T47D (cell line): Measurements from ENCODE around the gene EMD.
A peak's percentile ranks its signal among the peaks of the same experiment; 100 is the strongest.
"Not testable (repeated sequence)": the region's sequence is repeated elsewhere in the genome, so short reads cannot be mapped to it uniquely, and the experiment has no call there.

ENCODE experiments used
- DNase-seq, 2 experiments: peaks; one replicate each; pipeline versions ENCODE4 v3.0.0 to v3.0.0-alpha.2; 2011 to 2012; ENCODE audit warnings: low read depth in 1 of 2, low spot score in 1 of 2
- JUND ChIP-seq: IDR thresholded peaks from 2 replicates; pipeline ENCODE4 v1.6.1; 2012; ENCODE audit warnings: low read depth
- in situ Hi-C: cut with HindIII; loops from 2 replicates; pipeline ENCODE4 v1.10.0; 2016; ENCODE audit warnings: low sequenced_read_pairs, low pct_unique_long_range_greater_than_20kb

Gene EMD

DNA sequence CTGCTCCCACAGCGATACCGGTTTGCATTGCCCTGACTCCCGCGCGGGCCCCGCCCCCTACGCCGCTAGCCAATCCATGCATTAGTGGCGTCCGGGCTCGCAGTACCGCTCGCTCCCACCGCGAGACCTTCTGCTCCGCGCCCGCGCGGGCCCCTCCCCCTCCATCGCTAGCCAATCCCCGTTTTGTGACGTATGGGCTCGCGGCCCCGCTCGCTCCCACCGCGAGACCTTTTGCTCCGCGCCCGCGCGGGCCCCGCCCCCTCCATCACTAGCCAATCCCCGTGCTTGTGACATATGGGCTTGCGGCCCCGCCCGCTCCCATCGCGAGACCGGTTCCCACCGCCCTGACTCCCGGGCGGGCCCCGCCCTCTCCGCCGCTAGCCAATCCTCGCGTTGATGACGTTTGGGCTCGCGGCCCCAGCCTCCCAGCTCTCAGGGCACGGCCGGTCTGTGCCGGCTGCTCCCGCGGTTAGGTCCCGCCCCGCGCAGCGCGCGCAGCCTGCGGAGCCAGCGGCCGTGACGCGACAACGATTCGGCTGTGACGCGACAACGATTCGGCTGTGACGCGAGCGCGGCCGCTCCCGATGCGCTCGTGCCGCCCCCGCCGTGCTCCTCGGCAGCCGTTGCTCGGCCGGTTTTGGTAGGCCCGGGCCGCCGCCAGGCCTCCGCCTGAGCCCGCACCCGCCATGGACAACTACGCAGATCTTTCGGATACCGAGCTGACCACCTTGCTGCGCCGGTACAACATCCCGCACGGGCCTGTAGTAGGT is at the start of gene EMD:
TSS of gene EMD (plus strand) at position 497 of the 770 bp plus-strand sequence. CDS start at position 687, 190 bp downstream.
- TF ChIP-seq JUND, result no peak
- in situ Hi-C loops, result no loop called here
- peak; percentile 63 to 96 for DNase-seq

DNA sequence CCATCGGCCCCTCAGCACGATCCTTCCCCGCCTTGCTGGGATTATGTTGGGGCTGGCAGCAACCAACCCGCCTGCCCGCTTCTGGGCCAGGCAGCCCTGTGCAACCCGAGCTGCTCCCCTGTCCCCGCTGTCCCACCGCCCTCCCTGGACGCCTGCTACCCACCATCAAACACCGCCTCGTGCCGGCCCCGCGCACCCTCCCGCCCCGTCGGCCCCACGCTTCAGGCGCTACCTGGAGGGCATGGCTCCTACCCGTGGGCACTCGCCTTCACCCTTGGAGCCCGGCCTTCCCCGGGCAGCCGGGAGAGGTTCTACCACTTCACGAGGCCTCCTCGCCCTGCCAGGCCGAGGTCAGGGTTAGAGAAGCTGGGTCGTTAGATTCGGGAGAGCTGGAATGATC is 46.5 kb upstream of the EMD start:
- in situ Hi-C loops, result no loop called here
- TF ChIP-seq JUND, result no peak
- no peak for DNase-seq

DNA sequence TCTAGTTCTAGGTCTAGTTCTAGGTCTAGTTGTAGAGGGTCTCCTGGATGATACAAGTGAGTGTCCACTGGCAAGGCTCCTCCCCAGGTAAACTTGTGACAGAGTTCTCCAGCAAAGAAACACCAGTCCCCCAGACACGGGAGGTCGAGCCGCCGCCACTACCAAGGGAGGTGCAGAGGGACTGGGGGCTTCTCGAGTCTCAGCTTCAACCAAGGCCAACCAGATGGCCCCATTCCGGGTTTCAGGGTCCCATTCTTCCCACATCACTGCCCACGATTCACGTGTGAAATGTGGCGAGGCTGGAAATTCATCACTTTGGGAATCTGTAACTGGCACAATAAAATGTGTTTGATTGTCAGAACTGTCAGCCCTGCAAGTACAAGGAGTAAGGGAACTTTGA is 46.0 kb upstream of the EMD start:
- no peak for TF ChIP-seq JUND
- in situ Hi-C loops, result no loop called here
- no peak for DNase-seq

DNA sequence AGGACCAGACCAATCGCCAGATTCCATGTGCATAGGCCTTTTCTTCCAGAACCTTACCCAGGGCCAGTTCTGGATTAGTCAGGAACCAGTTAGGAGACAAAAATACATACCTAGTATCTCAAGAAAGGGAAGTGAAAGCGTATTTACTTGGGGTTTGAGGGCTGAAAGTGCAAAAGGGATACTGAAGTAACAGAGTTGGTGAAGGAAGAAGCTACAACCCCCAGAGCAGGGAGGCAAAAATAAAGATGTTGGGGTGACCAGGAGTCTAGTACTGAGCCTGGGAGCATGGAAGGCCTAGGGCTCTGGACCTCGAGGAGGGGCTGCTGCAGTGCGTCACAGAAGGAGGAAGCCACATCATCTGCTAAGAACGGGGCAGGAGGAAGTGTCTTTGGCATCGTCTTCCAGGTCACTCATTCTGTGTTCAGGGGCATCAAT is 45.2 kb upstream of the EMD start:
- in situ Hi-C loops, result no loop called here
- TF ChIP-seq JUND, result no peak
- no peak for DNase-seq

DNA sequence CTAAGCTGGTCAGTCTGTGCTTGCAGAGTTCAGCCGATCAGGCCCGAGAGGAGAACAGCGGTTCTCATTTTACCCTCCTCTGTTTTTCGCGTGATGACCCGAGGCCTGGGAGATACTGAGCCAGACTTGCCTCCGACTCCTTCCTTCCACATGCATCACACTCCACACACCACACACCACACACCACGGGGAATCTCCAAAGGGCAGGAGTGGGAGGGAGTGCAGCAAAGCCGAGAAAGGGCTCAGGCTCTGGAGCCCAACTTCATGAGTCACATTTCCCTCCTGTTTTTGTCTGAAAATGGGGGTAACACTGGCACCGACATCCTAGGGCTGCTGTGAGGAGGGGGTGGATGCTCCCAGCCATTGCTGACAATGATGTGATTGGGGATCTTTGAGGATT is 44.6 kb upstream of the EMD start:
- in situ Hi-C loops, result no loop called here
- no peak for DNase-seq
- TF ChIP-seq JUND, result no peak

DNA sequence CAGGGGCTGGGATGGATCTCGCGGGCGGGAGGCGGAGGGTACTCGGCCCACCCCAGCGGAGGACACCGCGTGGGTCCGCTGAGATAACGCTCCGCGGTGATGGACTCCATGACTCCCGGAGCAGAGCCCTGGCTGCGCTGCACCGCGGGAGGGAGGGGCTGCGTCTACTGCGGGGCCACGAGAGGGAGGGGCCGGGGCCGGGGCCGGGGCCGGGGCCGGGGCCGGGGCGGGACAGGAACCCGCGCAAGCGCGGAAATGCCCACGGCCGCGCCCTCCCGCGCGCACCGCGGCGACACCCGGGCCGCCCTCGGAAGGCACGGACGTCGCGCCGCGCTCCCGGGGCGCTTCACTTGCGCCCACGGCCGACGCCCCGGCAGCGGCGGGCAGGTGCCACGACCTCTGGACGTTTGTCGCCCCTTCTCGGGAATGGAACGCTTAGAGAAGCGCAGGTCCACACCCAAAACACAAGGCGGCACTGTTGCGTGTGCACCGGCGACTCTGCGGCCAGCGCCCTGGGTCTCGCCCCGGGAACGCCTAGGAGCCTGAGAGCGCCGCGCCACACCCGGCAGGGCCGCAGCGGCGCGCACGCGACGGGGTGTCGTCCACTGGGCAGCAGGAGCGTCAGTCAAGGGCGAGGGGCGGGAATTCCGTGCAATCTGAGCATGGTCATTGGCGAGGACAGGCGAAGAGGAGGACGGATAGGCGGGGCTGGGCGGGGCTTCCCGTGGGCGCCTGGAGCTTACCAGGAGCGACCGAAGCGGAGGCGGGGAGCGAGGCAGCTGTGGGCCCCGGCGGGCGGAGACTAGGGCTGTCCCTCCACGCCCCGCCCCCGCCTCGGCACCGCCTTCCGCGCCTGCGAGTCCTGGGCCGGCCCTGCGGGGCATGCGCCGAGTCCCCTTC is 37.4 kb upstream of the EMD start:
- in situ Hi-C loops, DNase-seq: not testable (repeated sequence)

DNA sequence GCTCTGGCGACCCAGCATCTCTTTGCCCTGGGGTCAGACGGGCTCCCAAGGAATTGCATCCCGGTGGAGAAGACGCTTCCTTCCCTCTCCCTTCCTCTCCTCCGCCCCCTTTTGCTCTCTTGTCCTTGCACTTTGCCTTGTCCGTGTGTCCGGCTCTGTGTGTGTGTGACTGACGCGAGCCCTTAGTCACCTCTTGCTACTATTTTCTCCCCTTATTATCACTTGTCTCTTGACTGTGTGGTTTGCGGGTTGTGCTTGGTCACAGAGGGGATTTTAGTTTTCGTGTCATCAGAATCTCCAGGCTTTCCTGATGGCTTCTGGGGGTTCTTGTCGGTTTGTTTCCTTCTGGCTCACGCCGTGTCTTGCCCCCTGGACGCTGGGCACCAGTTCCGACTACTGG is 36.0 kb upstream of the EMD start:
- DNase-seq, in situ Hi-C loops: not testable (repeated sequence)

DNA sequence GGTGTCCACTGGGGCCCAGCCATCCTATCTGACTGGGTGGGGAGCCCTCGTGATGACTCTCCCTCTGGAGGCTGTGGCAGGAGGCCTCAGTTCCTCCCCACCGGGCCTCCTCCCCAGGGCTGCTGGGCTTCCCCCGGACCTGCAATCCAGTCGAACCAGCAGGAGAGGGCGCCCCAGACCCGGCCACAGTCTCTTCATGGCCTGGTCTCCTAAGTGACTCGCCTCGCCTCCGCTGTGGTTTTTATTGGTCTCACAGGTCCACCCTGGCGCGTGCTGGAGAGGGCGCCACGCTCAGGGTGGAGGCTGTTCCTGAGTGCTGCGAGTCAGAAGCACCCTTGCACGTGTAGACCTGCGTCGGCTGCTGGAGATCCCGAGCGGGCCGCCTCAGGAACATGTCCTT is 35.5 kb upstream of the EMD start:
- in situ Hi-C loops, DNase-seq: not testable (repeated sequence)

DNA sequence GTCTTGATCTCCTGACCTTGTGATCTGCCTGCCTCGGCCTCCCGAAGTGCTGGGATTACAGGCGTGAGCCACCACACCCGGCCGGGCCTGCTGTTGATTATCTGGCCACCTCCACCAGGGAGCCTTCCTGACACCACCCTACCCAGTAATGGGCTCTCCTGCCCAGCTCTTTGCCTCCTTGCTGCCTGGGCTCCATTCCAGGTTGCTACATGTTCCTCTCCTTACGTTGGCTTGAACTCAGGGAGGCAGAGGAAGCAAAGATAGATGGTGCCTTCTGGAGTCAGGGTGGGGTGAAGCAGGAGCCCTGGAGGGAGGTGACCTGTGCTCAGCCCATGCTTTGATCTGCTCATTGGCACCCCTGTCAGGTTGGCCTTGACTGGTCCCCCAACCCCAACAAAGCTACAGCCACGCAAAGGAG is 31.0 kb upstream of the EMD start:
- in situ Hi-C loops, result no loop called here
- no peak for DNase-seq
- no peak for TF ChIP-seq JUND

DNA sequence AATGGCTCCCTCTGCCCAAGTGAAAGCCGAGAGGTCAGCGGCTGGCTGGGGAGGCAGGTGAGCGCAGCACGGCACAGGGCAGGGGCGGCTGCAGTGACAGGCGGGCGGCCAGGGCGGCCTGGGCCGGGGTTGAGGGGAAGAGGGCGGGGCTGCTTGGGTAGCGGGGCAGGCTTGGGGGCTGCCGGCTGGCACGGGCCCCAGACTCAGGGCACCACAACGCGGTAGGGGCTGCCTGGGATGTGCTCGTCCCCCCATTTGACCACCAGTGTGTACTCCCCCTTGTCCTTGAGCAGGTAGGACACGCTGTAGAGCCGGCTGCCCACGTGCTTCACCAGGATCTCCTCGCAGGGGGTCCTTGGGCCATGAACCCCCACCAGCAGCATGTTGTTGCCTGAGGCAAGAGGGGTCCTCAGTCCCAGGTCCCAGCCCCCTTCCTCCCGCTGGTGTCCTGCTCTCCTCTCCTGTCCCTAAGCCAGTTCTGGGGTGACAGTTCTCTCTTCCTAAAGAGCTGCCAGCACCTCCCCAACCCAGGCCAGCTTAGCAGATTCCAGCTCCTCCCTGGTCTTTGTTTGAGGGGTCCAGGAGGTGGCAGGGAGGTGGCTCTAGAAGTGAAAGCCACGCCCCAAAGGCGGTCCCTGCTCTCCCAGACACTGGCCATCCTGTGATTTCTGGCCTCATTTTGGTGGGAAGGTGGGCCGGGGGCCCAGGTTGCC is 30.3 kb upstream of the EMD start:
- in situ Hi-C loops, result no loop called here
- no peak for TF ChIP-seq JUND
- DNase-seq, result no peak

DNA sequence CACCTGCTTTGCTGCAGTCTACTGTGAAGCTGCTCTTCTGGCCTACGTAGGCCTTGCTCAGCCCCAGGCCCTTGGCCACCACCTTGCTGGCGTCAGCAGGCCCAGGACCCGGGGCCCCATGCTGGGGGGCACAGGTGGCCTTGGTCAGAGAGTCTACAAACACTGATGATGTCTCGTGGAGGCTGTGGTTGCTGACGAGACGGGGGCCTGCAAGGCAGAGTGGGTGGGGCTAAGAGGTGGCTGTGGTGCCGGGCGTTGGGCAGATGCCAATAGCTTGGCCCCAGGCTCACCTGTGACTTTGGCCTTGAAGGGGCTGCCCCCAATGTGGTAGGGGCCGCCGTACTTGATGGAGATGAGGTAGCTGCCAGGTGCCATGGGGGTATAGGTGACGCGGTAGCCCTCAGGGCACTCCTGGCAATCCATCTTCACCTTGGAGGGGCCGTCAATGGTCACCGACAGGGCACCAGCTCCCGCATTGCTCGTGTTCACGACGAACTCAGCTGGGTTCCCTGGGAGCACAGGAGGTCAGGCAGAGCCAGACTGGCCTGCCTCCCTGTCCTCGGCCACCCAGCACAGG is 29.6 kb upstream of the EMD start:
- no peak for DNase-seq
- no peak for TF ChIP-seq JUND
- in situ Hi-C loops, result no loop called here

DNA sequence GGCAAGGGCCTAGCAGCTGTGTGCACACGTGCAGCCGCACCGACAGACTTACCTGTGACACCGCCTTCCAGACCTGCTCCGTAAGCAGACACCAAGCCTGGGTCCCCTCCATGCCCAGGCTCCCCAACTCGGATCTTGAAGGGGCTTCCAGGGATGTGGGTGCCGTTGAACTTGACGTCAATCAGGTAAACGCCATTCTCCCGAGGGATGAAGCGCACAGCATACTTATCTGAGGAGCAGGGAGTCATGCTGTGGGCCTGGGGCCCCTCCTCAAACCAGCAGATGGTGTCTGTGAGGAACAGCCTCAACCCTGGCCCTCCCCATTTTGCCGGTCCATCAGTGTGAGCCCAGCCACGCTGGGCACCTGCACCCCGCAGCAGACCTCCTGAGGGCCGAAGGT is 29.1 kb upstream of the EMD start:
- TF ChIP-seq JUND, result no peak
- DNase-seq, result no peak
- in situ Hi-C loops, result no loop called here
